NCI-H2227 treated with DMSO at 0.1 percent for 48 hours (cell line): ENCODE data around the gene TMEM114.

Experiments
- DNase-seq: peaks from one replicate; lab custom pipeline; 2025; lab: John Stamatoyannopoulos, UW

The TMEM114 gene

GRCh38 chr16:8548166-8548565 is 42.1 kb downstream of the TMEM114 start:
- no peak for DNase-seq

GRCh38 chr16:8547762-8548161 is 42.5 kb downstream of the TMEM114 start:
- DNase-seq = no peak

GRCh38 chr16:8544406-8544805 is 45.9 kb downstream of the TMEM114 start:
- DNase-seq = no peak

- DNase-seq = no peak
Observed at GRCh38 chr16:8543258-8543657, 47.1 kb downstream of the TMEM114 start.

- DNase-seq = no peak
Observed at GRCh38 chr16:8542393-8542792, 47.9 kb downstream of the TMEM114 start.

GRCh38 chr16:8541868-8542267 is 48.4 kb downstream of the TMEM114 start:
- no peak for DNase-seq

GRCh38 chr16:8537691-8538342 is 52.5 kb downstream of the TMEM114 start:
- DNase-seq = no peak

- no peak for DNase-seq
Observed at GRCh38 chr16:8533509-8533908, 56.8 kb downstream of the TMEM114 start.

GRCh38 chr16:8530752-8531384 is 59.4 kb downstream of the TMEM114 start:
- DNase-seq = no peak

- no peak for DNase-seq
Observed at GRCh38 chr16:8528471-8528870, 61.8 kb downstream of the TMEM114 start.

- DNase-seq = no peak
Observed at GRCh38 chr16:8523932-8524331, 66.4 kb downstream of the TMEM114 start.

GRCh38 chr16:8522757-8523156 is 67.6 kb downstream of the TMEM114 start:
- no peak for DNase-seq

GRCh38 chr16:8519643-8520042 is 70.7 kb downstream of the TMEM114 start:
- DNase-seq = no peak
